Body of pancreas (tissue), 4 donors: Measurements from ENCODE around the gene TRIM17. TPM values are rescaled to one million over a fixed set of nuclear protein-coding genes. Genes with fewer than 3 reads are reported as not detected.

Experiments used
- ATAC-seq: fragments of 150-250 bp; one replicate; pipeline ENCODE4 v1.9.1; 2016
- DNase-seq, 4 donors: peaks; one replicate each; pipeline ENCODE4 v3.0.0-alpha.2; 2019
- H3K27ac ChIP-seq, 4 donors: fragments of 200-600 bp; sonication (generic); 1 replicate in 3 of 4; 2 replicates in 1 of 4; pipeline versions ENCODE4 v1.5.1 to v1.6.1; 2016 to 2019; ENCODE audit warnings: mild to moderate bottlenecking in 1 of 4, mixed read lengths in 1 of 4, moderate library complexity in 1 of 4
- H3K27me3 ChIP-seq, 2 donors: fragments of 200-600 bp; sonication (generic); one replicate each; pipeline ENCODE4 v1.6.0; 2016; ENCODE audit warnings: mild to moderate bottlenecking in 1 of 2
- H3K36me3 ChIP-seq, 2 donors: fragments of 200-600 bp; sonication (generic); replicated peaks in 1 of 2; 2 replicates each; pipeline ENCODE4 v1.5.1; 2016; ENCODE audit warnings: low read depth in 2 of 2; ENCODE audit not compliant: insufficient read depth in 1 of 2
- H3K4me1 ChIP-seq: fragments of 200-600 bp; sonication (generic); one replicate; pipeline ENCODE4 v1.6.0; 2016
- H3K4me3 ChIP-seq, 2 donors: fragments of 200-600 bp; sonication (generic); 1 replicate in 1 of 2; 2 replicates in 1 of 2; pipeline ENCODE4 v1.5.1; 2016 to 2019
- H3K9me3 ChIP-seq, 3 donors: fragments of 200-600 bp; sonication (generic); 1 replicate in 2 of 3; 2 replicates in 1 of 3; pipeline ENCODE4 v1.5.1; 2016
- CTCF ChIP-seq, 7 experiments: fragments of 450-650 bp in 4 of 7; fragments of 200-600 bp in 3 of 7; sonication (generic) in 3 of 7; IDR thresholded peaks; one replicate each; pipeline ENCODE4 v1.5.1; 2016 to 2019; ENCODE audit warnings: antibody characterized with exemption in 7 of 7
- POLR2A ChIP-seq, 3 donors: fragments of 450-650 bp; IDR thresholded peaks; one replicate each; pipeline ENCODE4 v1.6.1; 2016; ENCODE audit warnings: antibody characterized with exemption in 3 of 3, mild to moderate bottlenecking in 2 of 3
- WGBS, 2 donors: methylation state at CpG; one replicate each; pipeline ENCODE4 v1.1.5; 2017; 5-methylcytosine and 5-hydroxymethylcytosine counted together
- intact Hi-C: fragments of 100-400 bp; cut with DNase I; formaldehyde crosslinking; loops from one replicate; pipeline ENCODE4 v1.15.1; 2023
- total RNA-seq, 2 donors: library from RNA; depleted of rRNA; stranded (reverse); fragments of >200 nt; gene quantifications; one replicate each; pipeline ENCODE4 v1.1.0, GENCODE V29; 2016

Gene TRIM17
- total RNA-seq, 2 donors from 2014 or later = 1.0 TPM; not detected in 1

DNA sequence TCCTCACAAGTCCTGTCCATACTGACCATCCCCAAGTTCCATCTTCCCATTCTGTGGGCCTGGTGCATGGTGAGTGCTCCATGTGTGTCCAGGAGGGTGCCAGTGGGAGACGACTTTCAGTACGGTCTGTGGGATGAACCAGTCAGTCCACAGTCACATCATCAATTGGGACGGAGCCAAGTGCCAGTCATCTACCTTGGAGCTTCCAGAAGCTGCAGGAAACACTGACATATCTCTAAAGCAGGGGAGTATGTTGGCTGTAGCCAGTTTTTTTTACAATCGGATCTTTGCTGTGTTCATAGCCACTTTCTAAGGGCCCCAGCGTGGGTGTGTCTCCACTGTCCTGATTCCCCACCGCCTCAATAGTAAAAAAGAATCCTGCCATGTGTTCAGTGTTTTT, 13.6 kb upstream of the TRIM17 start:
- no peak for ATAC-seq
- Histone ChIP-seq H3K27ac (no peak overlapping the region), H3K4me3 (no peak overlapping the region), H3K36me3 (no peaks in the 10 kb centered on the region), H3K9me3 (no peaks in the 10 kb centered on the region), H3K27me3 (no peaks in the 10 kb centered on the region), H3K4me1 (no peaks in the 10 kb centered on the region)
- WGBS, 2 donors = 46 to 72% methylated on average over 4 to 6 of the region's 6 CpGs
- TF ChIP-seq POLR2A (IDR thresholded peaks at IDR 0.05) (no peak), CTCF (IDR thresholded peaks at IDR 0.05) (no peak)
- intact Hi-C loops = no loop called here
- DNase-seq = no peak

GRCh38 chr1:228429698-228430097, 13.0 kb upstream of the TRIM17 start:
- Histone ChIP-seq H3K36me3 (no peaks in the 10 kb centered on the region), H3K9me3 (no peaks in the 10 kb centered on the region), H3K4me1 (no peaks in the 10 kb centered on the region), H3K27me3 (no peaks in the 10 kb centered on the region), H3K27ac (no peak overlapping the region), H3K4me3 (no peak overlapping the region)
- ATAC-seq (no peak), DNase-seq (no peak)
- 53% methylated on average over 9 of the region's 9 CpGs for whole genome bisulfite sequencing, 2 donors
- intact Hi-C loops = no loop called here
- TF ChIP-seq CTCF (IDR thresholded peaks at IDR 0.05) (no peak), POLR2A (IDR thresholded peaks at IDR 0.05) (no peak)

GRCh38 chr1:228429007-228429406, 12.3 kb upstream of the TRIM17 start:
- 48 to 53% methylated on average over 8 of the region's 8 CpGs for WGBS, 2 donors
- H3K4me1 ChIP-seq = peaks cover 3% of the 10 kb centered on the region
- intact Hi-C loops = no loop called here
- no peak for ATAC-seq
- no peaks in the 10 kb centered on the region for H3K9me3 ChIP-seq
- H3K27me3 ChIP-seq = no peaks in the 10 kb centered on the region
- TF ChIP-seq CTCF (IDR thresholded peaks at IDR 0.05) (no peak), POLR2A (IDR thresholded peaks at IDR 0.05) (no peak)
- H3K36me3 ChIP-seq = no peaks in the 10 kb centered on the region
- DNase-seq = no peak
- no peak overlapping the region for H3K27ac ChIP-seq
- no peak overlapping the region for H3K4me3 ChIP-seq

- WGBS, 2 donors = 44 to 46% methylated on average over 4 of the region's 4 CpGs
These were observed 11.8 kb upstream of the TRIM17 start for GRCh38 chr1:228428412-228428811.

More at GRCh38 chr1:228428412-228428811, 11.8 kb upstream of the TRIM17 start:
- peaks cover 9% of the 10 kb centered on the region for H3K4me1 ChIP-seq
- H3K36me3 ChIP-seq = no peaks in the 10 kb centered on the region
- DNase-seq = no peak
- no peak overlapping the region for H3K27ac ChIP-seq
- TF ChIP-seq CTCF (IDR thresholded peaks at IDR 0.05) (no peak), POLR2A (IDR thresholded peaks at IDR 0.05) (no peak)
- H3K27me3 ChIP-seq = no peaks in the 10 kb centered on the region
- no peak overlapping the region for H3K4me3 ChIP-seq
- no peak for ATAC-seq
- intact Hi-C loops = no loop called here
- no peaks in the 10 kb centered on the region for H3K9me3 ChIP-seq
